Measurements from ENCODE around the gene CDKN3. TPM values are rescaled to one million over a fixed set of nuclear protein-coding genes. Genes with fewer than 3 reads are reported as not detected.

The CDKN3 gene
- 1 to 10 TPM in 3 of 5 donors, not detected in 2; 1.8 to 7.0 (median 5.5) TPM for total RNA-seq
- polyA plus RNA-seq: 10 to 100 TPM in 2 of 3 donors, 1 to 10 TPM in 1; 3.7 to 20.8 (median 14.4) TPM
- long read RNA-seq, donor 1, partial matches to known transcripts: 0 of 2 reads
- long read RNA-seq, donor 1, other reads (novel, unspliced or antisense): 0 of 2 reads
- long read RNA-seq, donor 2, partial matches to known transcripts: 0 of 2 reads
- long read RNA-seq, donor 2, other reads (novel, unspliced or antisense): 0 of 2 reads
- long read RNA-seq, donor 3: 0 reads
- long read RNA-seq, donor 4, partial matches to known transcripts: 0 of 1 reads
- long read RNA-seq, donor 4, other reads (novel, unspliced or antisense): 0 of 1 reads
- long read RNA-seq, donor 5, partial matches to known transcripts: 0 of 3 reads
- long read RNA-seq, donor 5, other reads (novel, unspliced or antisense): 0 of 3 reads
- long read RNA-seq, donor 6, transcript CDKN3-202 (8 exons, 893 nt): major isoform, 9 of 10 reads
- long read RNA-seq, donor 6, partial matches to known transcripts: 0 of 10 reads
- long read RNA-seq, donor 6, other reads (novel, unspliced or antisense): 0 of 10 reads
- long read RNA-seq, donor 7, transcript CDKN3-202 (8 exons, 893 nt): major isoform, 6 of 6 reads
- long read RNA-seq, donor 7, partial matches to known transcripts: 0 of 6 reads
- long read RNA-seq, donor 7, other reads (novel, unspliced or antisense): 0 of 6 reads
- long read RNA-seq, donor 8, partial matches to known transcripts: 0 of 5 reads
- long read RNA-seq, donor 8, other reads (novel, unspliced or antisense): 0 of 5 reads
- long read RNA-seq, donor 9, partial matches to known transcripts: 0 of 1 reads
- long read RNA-seq, donor 9, other reads (novel, unspliced or antisense): 0 of 1 reads
- long read RNA-seq, donor 10, transcript CDKN3-202 (8 exons, 893 nt): major isoform, 5 of 5 reads
- long read RNA-seq, donor 10, partial matches to known transcripts: 0 of 5 reads
- long read RNA-seq, donor 10, other reads (novel, unspliced or antisense): 0 of 5 reads

DNA sequence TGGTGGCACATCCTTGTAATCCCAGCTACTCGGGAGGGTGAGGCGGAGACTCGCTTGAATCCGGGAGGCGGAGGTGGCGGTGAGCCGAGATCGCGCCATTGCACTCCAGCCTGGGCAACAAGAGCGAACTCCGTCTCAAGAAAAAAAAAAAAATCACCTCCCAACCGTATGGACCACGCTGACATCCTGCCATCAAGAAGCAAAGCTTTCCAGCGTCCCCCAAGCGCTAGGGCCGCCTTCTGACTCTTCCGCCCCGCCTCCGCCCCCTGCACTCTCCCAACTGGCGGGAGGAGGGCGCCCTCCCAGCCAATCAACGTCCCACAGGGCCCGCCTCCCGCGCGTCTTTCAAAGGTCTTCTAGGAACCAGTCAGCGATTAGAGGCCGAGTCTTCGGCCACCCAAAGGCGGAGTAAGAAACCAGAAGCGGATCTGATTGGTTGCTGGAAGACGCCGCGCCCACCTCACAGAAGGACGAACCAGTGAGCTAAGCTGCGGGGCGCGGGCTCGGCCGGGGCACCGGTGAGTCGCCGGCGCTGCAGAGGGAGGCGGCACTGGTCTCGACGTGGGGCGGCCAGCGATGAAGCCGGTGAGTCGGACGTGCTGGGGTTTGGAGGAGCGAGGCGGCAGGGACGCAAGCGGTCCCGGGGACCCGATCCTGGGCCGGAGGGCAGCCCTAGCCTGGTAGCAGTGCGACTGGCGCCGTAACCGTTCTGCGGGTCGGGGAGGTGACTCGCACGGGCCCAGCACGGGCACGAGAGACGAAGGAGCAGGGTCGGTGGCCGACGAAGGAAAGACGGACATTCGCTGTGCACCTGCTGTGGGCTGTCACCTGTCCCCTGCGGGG is at the start of gene CDKN3:
TSS of gene CDKN3 (plus strand) at position 515 of the 843 bp plus-strand sequence. CDS start at position 577, 62 bp downstream.
- intact Hi-C loops (cut with DNase I; ENCODE audit: low total_unique reads): no loop called here
- WGBS, 5 donors: 1 to 3% (median 1%) methylated on average over 27 to 76 of the region's 76 CpGs
- TF ChIP-seq EP300 (IDR thresholded peaks at IDR 0.05) (no peak), POLR2AphosphoS5 (IDR thresholded peaks at IDR 0.05) (peak; percentile 72 to 94 (median 91)), POLR2A (IDR thresholded peaks at IDR 0.05) (peak in 1 of 4 donors; percentile 65)
- TF ChIP-seq, protein P1, sequence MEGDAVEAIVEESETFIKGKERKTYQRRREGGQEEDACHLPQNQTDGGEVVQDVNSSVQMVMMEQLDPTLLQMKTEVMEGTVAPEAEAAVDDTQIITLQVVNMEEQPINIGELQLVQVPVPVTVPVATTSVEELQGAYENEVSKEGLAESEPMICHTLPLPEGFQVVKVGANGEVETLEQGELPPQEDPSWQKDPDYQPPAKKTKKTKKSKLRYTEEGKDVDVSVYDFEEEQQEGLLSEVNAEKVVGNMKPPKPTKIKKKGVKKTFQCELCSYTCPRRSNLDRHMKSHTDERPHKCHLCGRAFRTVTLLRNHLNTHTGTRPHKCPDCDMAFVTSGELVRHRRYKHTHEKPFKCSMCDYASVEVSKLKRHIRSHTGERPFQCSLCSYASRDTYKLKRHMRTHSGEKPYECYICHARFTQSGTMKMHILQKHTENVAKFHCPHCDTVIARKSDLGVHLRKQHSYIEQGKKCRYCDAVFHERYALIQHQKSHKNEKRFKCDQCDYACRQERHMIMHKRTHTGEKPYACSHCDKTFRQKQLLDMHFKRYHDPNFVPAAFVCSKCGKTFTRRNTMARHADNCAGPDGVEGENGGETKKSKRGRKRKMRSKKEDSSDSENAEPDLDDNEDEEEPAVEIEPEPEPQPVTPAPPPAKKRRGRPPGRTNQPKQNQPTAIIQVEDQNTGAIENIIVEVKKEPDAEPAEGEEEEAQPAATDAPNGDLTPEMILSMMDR (IDR thresholded peaks at IDR 0.05): peak in 5 of 7 experiments; percentile 9 to 70 (median 59)
- DNase-seq: peak; percentile 98 to 99
- H3K27ac ChIP-seq: peak within 1 kb of the TSS; percentile 36 to 79 (median 70)
- no peaks in the 10 kb centered on the region for H3K36me3 ChIP-seq
- H3K9me3 ChIP-seq: no peaks in the 10 kb centered on the region
- H3K4me1 ChIP-seq: peaks cover 5 to 24% (median 13%) of the 10 kb centered on the region in 4 donors
- peak within 1 kb of the TSS; percentile 61 to 85 (median 72) for H3K4me3 ChIP-seq
- no peaks in the 10 kb centered on the region for H3K27me3 ChIP-seq

GRCh38 chr14:54347044-54347443 is 49.8 kb upstream of the CDKN3 start:
- intact Hi-C loops (cut with DNase I; ENCODE audit: low total_unique reads): loop anchor here (10.0 kb wide), 2 partner anchors 812 to 1052 kb away; no protein-coding TSS in a partner anchor
- H3K4me3 ChIP-seq: no peak overlapping the region
- H3K9me3 ChIP-seq: no peaks in the 10 kb centered on the region
- H3K27me3 ChIP-seq: no peaks in the 10 kb centered on the region
- no peaks in the 10 kb centered on the region for H3K36me3 ChIP-seq
- no peak overlapping the region for H3K27ac ChIP-seq
- WGBS, 5 donors: 88 to 92% (median 90%) methylated on average over 7 of the region's 7 CpGs
- no peak for DNase-seq
- H3K4me1 ChIP-seq: peaks cover 0 to 22% (median 10%) of the 10 kb centered on the region in 4 donors
- no peak for TF ChIP-seq POLR2AphosphoS5 (IDR thresholded peaks at IDR 0.05)
- no peak for TF ChIP-seq EP300 (IDR thresholded peaks at IDR 0.05)
- TF ChIP-seq POLR2A (IDR thresholded peaks at IDR 0.05): no peak
- TF ChIP-seq, protein P1 (IDR thresholded peaks at IDR 0.05): no peak

DNA sequence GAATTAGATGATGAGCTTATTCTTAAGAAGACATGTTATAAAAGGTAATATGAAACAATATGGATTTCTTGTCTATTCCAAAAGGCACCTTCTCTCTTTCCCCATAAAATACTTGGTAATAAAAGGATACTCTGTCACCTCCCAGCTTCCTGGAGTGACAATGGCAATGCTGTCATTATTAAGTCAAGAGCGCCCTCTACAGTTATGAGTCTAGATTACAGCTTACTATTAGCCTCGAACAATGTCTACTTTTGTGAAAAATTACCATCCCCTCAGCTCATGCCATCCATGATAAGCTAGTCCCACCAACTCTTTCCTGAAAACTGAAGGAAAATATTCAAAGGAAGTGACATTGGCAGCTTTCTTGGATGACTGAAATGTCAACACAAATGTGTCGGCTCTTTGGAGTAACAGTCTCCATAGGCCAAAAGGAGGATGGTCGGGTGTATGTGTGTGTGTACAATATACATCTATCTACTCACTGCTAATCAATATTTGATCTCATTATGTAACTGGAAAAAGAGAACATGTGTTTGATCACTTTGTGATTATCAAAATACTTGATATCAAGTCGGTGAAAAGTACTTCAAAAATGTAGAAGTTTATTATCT is 48.7 kb upstream of the CDKN3 start:
- TF ChIP-seq EP300 (IDR thresholded peaks at IDR 0.05): no peak
- TF ChIP-seq, protein P1 (IDR thresholded peaks at IDR 0.05): peak in 5 of 7 experiments; percentile 52 to 81 (median 67)
- Histone ChIP-seq H3K4me1 (peaks cover 0 to 21% (median 11%) of the 10 kb centered on the region in 4 donors), H3K36me3 (no peaks in the 10 kb centered on the region), H3K4me3 (no peak overlapping the region), H3K27me3 (no peaks in the 10 kb centered on the region), H3K9me3 (no peaks in the 10 kb centered on the region), H3K27ac (peak overlapping the region in 2 of 5 donors; percentile 67 to 78)
- 27 to 39% (median 32%) methylated on average over 5 of the region's 5 CpGs for WGBS, 5 donors
- intact Hi-C loops (cut with DNase I; ENCODE audit: low total_unique reads): loop anchor here (10.0 kb wide), 2 partner anchors 813 to 1053 kb away; no protein-coding TSS in a partner anchor
- DNase-seq: peak in 1 of 2 donors; percentile 80

Measured in stomach (tissue), 19 donors.